GM19238 (cell line): Measurements from ENCODE around the gene STAG3.
"Not testable (repeated sequence)": the region's sequence is repeated elsewhere in the genome, so short reads cannot be mapped to it uniquely, and the experiment has no call there.

Source experiments
- DNase-seq: peaks from one replicate; pipeline ENCODE4 v3.0.0; 2011; ENCODE audit warnings: low spot score; ENCODE audit not compliant: insufficient read length

Gene STAG3

GRCh38 chr7:100171840-100172239, 5.9 kb upstream of the STAG3 start:
- DNase-seq = no peak

GRCh38 chr7:100173806-100174495, 3.8 kb upstream of the STAG3 start:
- no peak for DNase-seq

DNA sequence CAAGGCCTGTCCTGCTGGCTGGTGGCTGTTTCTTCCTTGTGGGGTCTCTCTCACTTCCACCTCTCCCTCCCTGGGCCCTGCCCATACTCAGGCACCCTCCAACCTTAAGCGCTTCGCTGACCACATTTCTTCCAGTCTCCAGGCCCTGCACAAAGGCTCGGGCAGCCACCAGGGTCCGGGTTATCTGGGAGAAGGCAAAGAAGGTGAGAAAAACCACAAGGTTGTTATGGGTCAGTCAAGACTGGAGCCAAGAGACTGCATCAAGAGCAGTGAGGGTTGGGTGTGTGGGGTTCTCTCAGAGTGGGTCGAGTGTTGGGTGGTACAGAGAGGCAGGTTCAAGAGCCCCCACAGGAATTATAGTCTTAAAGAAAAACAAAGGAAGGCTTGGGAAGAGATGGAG, 3.1 kb upstream of the STAG3 start:
- DNase-seq = no peak

GRCh38 chr7:100175296-100175935, 2.3 kb upstream of the STAG3 start:
- no peak for DNase-seq

- no peak for DNase-seq
Measured at GRCh38 chr7:100176096-100177044, 1.3 kb upstream of the STAG3 start.

DNA sequence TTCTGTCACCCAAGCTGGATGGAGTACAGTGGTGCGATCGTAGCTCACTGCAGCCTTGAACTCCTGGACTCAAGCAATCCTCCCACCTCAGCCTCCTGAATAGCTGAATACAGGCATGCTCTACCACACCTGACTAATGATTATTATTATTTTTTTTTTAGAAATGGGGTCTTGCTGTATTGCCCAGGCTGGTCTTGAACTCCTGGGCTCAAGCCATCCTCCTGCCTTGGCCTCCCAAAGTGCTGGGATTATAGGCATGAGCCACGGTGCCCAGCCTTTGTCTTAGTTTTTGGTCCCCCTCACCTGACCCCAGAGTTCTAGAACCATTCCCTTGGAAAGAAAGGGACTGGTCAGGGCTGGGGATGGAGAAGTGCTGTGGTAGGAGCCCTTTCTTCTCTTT, 2.4 kb downstream of the STAG3 start:
- not testable (repeated sequence) for DNase-seq

- not testable (repeated sequence) for DNase-seq
Measured at GRCh38 chr7:100182616-100183015, 4.9 kb downstream of the STAG3 start.

DNA sequence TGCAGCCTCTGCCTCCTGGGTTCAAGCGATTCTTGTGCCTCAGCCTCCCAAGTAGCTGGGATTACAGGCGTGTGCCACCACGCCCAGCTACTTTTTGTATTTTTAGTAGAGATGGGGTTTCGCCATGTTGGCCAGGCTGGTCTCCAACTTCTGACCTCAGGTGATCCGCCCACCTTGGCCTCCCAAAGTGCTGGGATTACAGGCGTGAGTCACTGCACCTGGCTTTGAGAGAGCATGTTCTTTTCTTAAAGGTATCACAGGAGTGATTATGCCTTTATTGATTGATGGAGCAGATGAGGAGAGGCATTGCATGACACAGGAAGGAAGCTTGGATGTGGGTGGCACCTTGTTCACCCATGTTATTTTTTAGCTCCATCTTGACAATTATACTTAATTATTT, 5.4 kb downstream of the STAG3 start:
- not testable (repeated sequence) for DNase-seq

DNA sequence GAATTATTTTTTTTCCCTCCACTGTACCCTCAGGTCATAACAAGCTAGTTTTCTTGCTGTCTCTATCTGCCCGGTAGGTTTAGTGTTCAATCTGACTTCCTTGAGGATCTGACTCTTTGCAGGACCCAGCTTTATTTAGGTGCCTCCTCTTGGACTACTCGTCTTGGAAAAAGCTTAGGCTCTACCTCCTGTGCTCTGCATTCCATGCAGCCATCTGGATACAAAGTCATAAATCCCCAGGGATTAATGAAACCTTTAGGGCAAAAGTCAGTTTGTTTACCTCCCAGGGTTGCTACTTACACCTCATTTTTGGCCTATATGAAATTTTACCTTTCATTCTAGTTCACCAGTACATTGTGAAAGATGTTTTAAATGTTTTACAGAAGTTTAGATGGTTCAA, 8.0 kb downstream of the STAG3 start:
- DNase-seq = no peak

DNA sequence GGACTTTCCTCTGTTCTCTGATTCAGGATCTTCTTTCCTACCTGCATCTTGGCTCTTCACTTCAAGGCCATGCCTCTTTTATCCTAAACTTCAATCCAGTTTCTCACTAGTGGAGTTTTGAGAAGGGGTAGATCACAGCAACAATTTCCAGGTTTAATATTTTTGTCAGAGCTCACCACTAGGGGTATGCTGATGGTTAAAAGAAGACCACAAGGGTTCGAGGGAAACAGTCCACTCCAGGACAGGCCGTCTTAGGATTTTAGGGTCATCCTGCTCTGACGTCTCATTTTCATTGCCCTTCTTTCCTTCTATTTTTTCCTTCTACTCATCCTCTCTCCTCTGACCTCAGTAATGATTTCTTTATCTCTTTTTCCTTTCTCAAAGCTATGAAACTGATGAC, 11.3 kb downstream of the STAG3 start:
- no peak for DNase-seq

- no peak for DNase-seq
Measured at GRCh38 chr7:100190048-100190711, 12.5 kb downstream of the STAG3 start.

DNA sequence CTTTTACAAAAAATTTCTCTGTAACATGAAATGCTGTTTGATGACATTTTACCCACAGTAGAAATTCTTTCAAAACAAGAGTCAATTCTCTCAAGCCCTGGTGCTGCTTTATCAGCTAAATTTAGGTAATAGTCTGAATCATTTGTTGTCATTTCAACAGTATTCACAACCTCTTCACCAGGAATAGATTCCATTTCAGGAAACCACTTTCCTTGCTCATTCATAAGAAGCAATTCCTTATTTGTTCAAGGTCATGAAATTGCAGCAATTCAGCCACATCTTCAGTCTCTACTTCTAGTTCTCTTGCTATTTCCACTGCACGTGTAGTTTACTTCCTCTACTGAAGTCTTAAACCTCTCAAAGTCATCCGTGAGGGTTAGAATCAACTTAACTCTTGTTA, 14.1 kb downstream of the STAG3 start:
- no peak for DNase-seq

DNA sequence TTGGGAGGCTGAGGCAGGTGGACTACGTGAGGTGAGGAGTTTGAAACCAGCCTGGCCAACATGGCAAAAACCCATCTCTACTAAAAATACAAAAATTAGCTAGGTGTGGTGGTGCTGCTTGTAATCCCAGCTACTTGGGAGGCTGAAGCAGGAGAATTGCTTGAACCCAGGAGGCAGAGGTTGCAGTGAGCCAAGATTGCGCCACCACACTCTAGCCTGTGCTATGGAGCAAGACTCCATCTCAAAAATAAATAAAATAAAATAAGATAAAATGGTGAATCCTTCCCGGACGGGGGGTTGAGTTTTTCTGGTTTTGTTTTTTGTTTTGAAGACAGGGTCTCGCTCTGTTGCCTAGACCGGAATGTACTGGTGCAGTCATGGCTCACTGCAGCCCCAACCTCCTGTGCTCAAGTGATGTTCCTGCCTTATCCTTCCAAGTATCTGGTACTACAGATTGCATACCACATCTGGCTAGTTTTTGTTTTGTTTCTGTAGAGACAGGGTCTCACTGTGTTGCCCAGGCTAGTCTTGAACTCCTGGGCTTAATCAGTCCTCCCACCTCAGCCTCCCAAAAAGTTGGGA, 14.7 kb downstream of the STAG3 start:
- not testable (repeated sequence) for DNase-seq

GRCh38 chr7:100192969-100193368, 15.3 kb downstream of the STAG3 start:
- no peak for DNase-seq

- DNase-seq = no peak
Measured at GRCh38 chr7:100195222-100195621, 17.5 kb downstream of the STAG3 start.

DNA sequence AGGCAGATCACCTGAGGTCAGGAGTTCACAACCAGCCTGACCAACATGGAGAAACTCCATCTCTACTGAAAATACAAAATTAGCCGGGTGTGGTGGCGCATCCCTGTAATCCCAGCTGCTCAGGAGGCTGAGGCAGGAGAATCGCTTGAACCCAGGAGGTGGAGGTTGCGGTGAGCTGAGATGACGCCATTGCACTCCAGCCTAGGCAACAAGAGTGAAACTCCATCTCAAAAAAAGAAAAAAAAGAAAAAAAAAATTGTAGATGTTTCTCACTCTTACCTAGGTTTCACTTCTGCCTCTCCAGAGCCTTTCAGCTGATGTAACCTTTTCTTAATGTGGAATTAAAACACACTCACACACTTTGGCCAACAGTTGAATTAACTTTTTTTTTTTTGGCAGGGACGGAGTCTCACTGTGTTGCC, 18.2 kb downstream of the STAG3 start:
- not testable (repeated sequence) for DNase-seq

- no peak for DNase-seq
Measured at GRCh38 chr7:100198266-100198665, 20.5 kb downstream of the STAG3 start.

GRCh38 chr7:100200693-100201092, 23.0 kb downstream of the STAG3 start:
- no peak for DNase-seq

- DNase-seq = no peak
Measured at GRCh38 chr7:100204454-100204853, 26.7 kb downstream of the STAG3 start.

DNA sequence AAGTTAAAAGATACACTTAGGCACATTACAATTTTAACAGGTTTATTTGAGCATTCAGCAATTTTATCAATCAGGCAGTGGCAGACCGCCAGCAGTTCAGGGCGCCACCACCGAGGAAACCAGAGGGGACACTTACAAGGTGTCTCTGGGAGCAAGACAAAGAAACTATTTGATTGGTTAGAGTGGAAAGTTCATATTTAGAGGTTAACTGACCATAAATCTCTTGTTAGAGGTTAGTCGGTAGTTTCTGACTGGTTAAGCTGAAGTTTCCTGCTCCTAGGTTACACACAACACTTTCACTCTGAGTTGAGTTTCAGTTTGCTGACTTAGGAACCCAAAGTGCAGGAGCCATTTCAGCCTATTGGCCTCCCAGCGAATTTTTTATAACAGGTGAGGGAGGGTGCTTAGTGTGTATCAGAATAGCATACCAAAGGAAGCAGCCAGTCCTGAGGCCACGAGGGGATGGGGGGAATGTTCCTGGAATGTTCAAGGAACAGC, 31.2 kb downstream of the STAG3 start:
- peak; percentile 35 for DNase-seq

DNA sequence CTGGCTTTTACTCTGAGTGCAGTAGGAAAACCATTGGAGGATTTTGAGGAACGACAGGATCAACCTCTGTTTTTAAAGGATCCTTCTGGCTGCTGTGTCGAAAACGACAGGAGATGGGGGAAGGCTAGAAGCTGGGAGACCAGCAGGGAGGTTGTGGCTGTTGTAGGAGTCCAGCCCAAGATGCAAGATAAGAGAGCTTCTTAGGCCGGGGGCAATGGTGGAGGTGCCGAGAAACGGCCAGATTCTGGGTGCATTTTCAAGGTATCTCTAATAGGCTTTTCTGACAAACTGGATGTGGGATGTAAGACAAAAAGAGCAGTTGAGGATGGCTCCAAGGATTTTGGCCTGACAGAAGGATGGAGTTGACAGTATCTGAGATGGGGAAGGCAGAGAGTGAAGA, 31.8 kb downstream of the STAG3 start:
- DNase-seq = no peak
